ENCODE data around the gene FTCD.

DNA sequence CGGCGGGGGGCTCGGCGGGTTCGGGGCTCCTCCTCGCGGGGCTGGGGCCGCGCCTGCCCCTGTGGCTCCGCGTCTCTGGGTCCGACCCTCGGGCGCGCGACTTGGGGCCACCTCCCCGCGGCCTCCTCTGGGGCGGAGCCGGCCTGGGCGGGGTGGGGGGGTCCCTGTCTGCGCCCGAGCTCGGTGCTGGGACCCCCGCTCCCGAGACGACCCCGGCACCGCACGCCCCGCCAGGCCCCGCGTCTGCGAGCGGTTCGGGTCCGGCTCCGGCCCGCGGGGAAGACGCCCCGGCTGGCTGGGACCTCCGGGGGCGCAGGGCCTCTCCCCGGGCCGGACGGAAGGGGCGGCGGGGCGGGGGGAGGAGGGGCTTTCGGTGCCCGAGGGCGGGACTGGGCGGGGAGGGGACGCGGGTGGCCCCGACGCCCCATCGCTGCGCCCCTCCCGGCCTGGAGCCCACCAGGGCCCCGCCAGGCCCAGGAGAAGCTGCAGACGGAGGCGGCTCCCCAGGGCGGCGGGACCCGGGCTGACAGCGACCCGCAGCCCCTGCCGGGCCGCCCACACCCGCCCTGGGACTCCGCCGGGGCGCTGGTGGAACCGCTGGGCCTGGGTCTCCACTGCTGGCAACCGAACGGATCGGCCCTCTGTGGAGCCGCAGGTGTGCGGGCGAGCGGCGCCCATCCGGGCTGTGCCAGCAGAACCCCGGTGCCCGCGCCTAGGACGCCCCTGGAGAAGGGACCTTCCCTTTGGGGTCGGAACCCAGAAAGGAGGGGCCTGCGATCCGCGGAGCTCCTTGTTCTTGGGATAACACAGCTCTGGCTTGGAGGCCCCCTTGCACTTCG, 56.9 kb downstream of the FTCD start:
- TF ChIP-seq, protein P1, sequence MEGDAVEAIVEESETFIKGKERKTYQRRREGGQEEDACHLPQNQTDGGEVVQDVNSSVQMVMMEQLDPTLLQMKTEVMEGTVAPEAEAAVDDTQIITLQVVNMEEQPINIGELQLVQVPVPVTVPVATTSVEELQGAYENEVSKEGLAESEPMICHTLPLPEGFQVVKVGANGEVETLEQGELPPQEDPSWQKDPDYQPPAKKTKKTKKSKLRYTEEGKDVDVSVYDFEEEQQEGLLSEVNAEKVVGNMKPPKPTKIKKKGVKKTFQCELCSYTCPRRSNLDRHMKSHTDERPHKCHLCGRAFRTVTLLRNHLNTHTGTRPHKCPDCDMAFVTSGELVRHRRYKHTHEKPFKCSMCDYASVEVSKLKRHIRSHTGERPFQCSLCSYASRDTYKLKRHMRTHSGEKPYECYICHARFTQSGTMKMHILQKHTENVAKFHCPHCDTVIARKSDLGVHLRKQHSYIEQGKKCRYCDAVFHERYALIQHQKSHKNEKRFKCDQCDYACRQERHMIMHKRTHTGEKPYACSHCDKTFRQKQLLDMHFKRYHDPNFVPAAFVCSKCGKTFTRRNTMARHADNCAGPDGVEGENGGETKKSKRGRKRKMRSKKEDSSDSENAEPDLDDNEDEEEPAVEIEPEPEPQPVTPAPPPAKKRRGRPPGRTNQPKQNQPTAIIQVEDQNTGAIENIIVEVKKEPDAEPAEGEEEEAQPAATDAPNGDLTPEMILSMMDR (IDR thresholded peaks at IDR 0.05; ENCODE audit: borderline replicate concordance, extremely low read depth, low read length, poor library complexity, severe bottlenecking): no peak
- TF ChIP-seq EZH2 (IDR thresholded peaks at IDR 0.05; ENCODE audit: borderline replicate concordance, low read depth, low read length, severe bottlenecking): no peak

All from DND-41 (cell line).